ENCODE data around the gene SPRR5.

The SPRR5 gene

DNA sequence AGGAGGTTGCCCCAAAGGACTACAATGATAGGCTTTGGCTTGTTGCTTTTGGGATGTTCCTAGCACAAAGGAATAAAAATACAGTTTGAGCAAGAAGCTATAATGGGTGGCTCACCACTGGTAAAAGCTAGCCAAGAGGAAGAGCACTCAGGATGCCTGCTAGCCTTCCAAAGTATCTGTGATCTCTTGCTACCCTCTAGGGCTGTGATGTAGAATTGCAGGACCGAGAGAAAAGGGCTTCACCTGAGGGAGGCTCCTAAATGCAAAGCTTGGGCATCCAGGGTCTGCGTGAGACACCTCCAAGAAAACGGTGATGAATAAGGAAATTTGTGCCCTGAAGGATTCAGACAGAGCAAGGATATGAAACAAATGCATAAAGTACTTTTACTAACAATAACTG is 20.9 kb upstream of the SPRR5 start:
- TF ChIP-seq, protein P1, sequence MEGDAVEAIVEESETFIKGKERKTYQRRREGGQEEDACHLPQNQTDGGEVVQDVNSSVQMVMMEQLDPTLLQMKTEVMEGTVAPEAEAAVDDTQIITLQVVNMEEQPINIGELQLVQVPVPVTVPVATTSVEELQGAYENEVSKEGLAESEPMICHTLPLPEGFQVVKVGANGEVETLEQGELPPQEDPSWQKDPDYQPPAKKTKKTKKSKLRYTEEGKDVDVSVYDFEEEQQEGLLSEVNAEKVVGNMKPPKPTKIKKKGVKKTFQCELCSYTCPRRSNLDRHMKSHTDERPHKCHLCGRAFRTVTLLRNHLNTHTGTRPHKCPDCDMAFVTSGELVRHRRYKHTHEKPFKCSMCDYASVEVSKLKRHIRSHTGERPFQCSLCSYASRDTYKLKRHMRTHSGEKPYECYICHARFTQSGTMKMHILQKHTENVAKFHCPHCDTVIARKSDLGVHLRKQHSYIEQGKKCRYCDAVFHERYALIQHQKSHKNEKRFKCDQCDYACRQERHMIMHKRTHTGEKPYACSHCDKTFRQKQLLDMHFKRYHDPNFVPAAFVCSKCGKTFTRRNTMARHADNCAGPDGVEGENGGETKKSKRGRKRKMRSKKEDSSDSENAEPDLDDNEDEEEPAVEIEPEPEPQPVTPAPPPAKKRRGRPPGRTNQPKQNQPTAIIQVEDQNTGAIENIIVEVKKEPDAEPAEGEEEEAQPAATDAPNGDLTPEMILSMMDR (conservative IDR thresholded peaks at IDR 0.05; ENCODE audit: low read length), result peak; percentile 84
- DNase-seq (ENCODE audit: low read depth), result peak; percentile 62
- no peak overlapping the region for H3K4me3 ChIP-seq (ENCODE audit: low read length)

- TF ChIP-seq, protein P1 (conservative IDR thresholded peaks at IDR 0.05; ENCODE audit: low read length), result no peak
- H3K4me3 ChIP-seq (ENCODE audit: low read length), result no peak overlapping the region
- no peak for DNase-seq (ENCODE audit: low read depth)
Measured at GRCh38 chr1:152928671-152929070, 18.3 kb upstream of the SPRR5 start.

GRCh38 chr1:152932170-152932811 is 14.7 kb upstream of the SPRR5 start:
- H3K4me3 ChIP-seq (ENCODE audit: low read length), result no peak overlapping the region
- no peak for DNase-seq (ENCODE audit: low read depth)
- TF ChIP-seq, protein P1 (conservative IDR thresholded peaks at IDR 0.05; ENCODE audit: low read length), result no peak

DNA sequence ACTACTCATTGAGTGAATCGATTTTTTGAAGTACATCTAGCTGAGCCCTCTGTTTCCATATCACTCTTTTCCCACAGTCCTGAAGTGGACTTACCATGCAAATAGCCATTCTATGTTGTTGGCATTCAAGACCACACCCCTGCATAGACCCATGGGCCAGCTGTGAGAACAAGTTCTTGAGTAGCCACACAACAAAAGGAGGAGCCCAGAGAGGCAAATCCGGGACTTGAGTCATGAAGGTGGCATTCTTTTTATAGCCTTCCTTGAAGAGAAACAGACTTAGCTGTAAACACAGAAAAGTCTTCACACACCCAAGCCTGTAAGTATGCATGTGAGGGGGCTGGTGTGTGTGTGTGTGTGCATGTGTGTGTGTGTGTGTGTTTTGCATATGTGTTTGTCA is 13.8 kb upstream of the SPRR5 start:
- H3K4me3 ChIP-seq (ENCODE audit: low read length), result no peak overlapping the region
- TF ChIP-seq, protein P1 (conservative IDR thresholded peaks at IDR 0.05; ENCODE audit: low read length), result no peak
- no peak for DNase-seq (ENCODE audit: low read depth)

GRCh38 chr1:152940614-152941013 is 6.4 kb upstream of the SPRR5 start:
- DNase-seq (ENCODE audit: low read depth), result no peak
- TF ChIP-seq, protein P1 (conservative IDR thresholded peaks at IDR 0.05; ENCODE audit: low read length), result no peak
- H3K4me3 ChIP-seq (ENCODE audit: low read length), result no peak overlapping the region

GRCh38 chr1:152941037-152941711 is 5.8 kb upstream of the SPRR5 start:
- no peak overlapping the region for H3K4me3 ChIP-seq (ENCODE audit: low read length)
- TF ChIP-seq, protein P1 (conservative IDR thresholded peaks at IDR 0.05; ENCODE audit: low read length), result no peak
- DNase-seq (ENCODE audit: low read depth), result no peak

DNA sequence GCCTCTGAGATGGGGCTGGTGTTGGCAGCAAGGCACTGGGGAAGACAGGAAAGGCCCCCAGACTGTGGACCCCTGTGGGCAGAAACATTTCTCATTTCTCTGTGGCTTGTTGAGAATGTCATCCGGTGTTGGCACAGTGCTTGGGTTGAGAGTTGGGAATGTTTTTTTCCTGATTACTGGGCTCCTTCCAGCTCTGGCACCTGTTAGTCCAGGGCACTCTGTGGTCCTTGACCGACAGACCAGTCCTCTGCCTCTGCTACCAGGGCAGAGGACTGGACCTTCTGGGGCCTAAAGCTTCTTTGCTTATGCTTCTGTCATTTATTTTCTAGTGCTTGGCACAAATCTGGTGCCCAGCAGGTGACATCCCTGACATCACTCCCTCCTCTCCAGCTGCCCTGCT is 4.8 kb upstream of the SPRR5 start:
- DNase-seq (ENCODE audit: low read depth), result no peak
- no peak overlapping the region for H3K4me3 ChIP-seq (ENCODE audit: low read length)
- TF ChIP-seq, protein P1 (conservative IDR thresholded peaks at IDR 0.05; ENCODE audit: low read length), result no peak; the same call in 1 of the 2 replicates
